Kidney (tissue), 14 donors: ENCODE data around the gene ALDOC. TPM values are rescaled to one million over a fixed set of nuclear protein-coding genes. Genes with fewer than 3 reads are reported as not detected.

Experiments used
- DNase-seq, 5 donors: peaks; one replicate each; pipeline ENCODE4 v3.0.0-alpha.2; 2013 to 2020
- FAIRE-seq: peaks from 2 replicates; lab custom pipeline; 2012; peaks lifted over from hg19 to GRCh38; lab: Jason Lieb, UNC
- H3K27ac ChIP-seq, 2 donors: one replicate each; pipeline ENCODE4 v1.7.0; 2013; ENCODE audit warnings: low read depth in 2 of 2, low read length in 2 of 2, inconsistent platforms in 1 of 2
- H3K27me3 ChIP-seq: one replicate; pipeline ENCODE4 v1.7.1; 2013; ENCODE audit warnings: low read length, inconsistent platforms; ENCODE audit not compliant: control insufficient read depth, insufficient read depth
- H3K36me3 ChIP-seq, 3 donors: one replicate each; pipeline versions ENCODE4 v1.7.0 to v1.7.1; 2013; ENCODE audit warnings: low read length in 3 of 3, control low read depth in 1 of 3, inconsistent platforms in 1 of 3; ENCODE audit not compliant: insufficient read depth in 3 of 3, control insufficient read depth in 2 of 3
- H3K4me1 ChIP-seq, 3 donors: one replicate each; pipeline versions ENCODE4 v1.7.0 to v1.7.1; 2013; ENCODE audit warnings: low read length in 3 of 3, inconsistent platforms in 1 of 3, low read depth in 1 of 3; ENCODE audit not compliant: control insufficient read depth in 2 of 3, insufficient read depth in 2 of 3
- H3K4me3 ChIP-seq, 3 donors: one replicate each; pipeline versions ENCODE4 v1.7.0 to v1.8.1; 2013; ENCODE audit warnings: low read length in 3 of 3, control low read depth in 1 of 3, inconsistent platforms in 1 of 3
- H3K9ac ChIP-seq, 3 donors: one replicate each; pipeline versions ENCODE4 v1.7.0 to v1.7.1; 2013; ENCODE audit warnings: low read length in 3 of 3, control low read depth in 1 of 3, inconsistent platforms in 1 of 3
- H3K9me3 ChIP-seq, 3 donors: one replicate each; pipeline versions ENCODE4 v1.7.0 to v1.7.1; 2013; ENCODE audit warnings: low read length in 3 of 3, control low read depth in 1 of 3, inconsistent platforms in 1 of 3; ENCODE audit not compliant: control insufficient read depth in 2 of 3, insufficient read depth in 1 of 3
- intact Hi-C: fragments of 100-400 bp; cut with DNase I; formaldehyde crosslinking; loops from one replicate; pipeline ENCODE4 v1.11.1; 2022
- polyA plus RNA-seq: library from polyadenylated mRNA; stranded (reverse); fragments of 350-450 nt; fragmentation: Illumina TruSeq; extraction: RNeasy Lipid Tissue Mini Kit (QIAGEN cat#74804); gene quantifications from one replicate; pipeline ENCODE4 v1.2.3, GENCODE V29; 2014; ENCODE audit warnings: low read depth, low replicate concordance; ENCODE audit not compliant: insufficient read depth
- total RNA-seq: library from RNA; stranded (reverse); fragmentation: NEBNext Ultra II Directional; extraction: Animal tissue kit (Norgen Biotek cat#: 25700); gene quantifications from one replicate; pipeline ENCODE4 v1.2.1, GENCODE V29; 2021
- TF ChIP-seq, protein P1 (sequence below): IDR thresholded peaks from 3 replicates; pipeline ENCODE4 v1.5.1; 2012; ENCODE audit warnings: mild to moderate bottlenecking, moderate library complexity, borderline replicate concordance; ENCODE audit not compliant: insufficient read depth; ENCODE audit errors: extremely low read depth
- donor health status: control.
- donor health status: control.
- donor health status: control.
- donor health status: control.
- donor health status: control.
- donor health status: DM: yes; HTN: yes; CAD: no.
- donor health status: Normal renal cell carcinoma (clear cell type).

ALDOC gene
- total and polyA plus RNA-seq, 2 donors from 2014 or later = 7.1 to 21.9 TPM

- Histone ChIP-seq H3K27me3 (no peaks in the 10 kb centered on the region), H3K36me3 (peaks cover 22 to 66% (median 48%) of the 10 kb centered on the region in 3 donors), H3K27ac (no peak overlapping the region), H3K4me3 (no peak overlapping the region), H3K4me1 (no peaks in the 10 kb centered on the region), H3K9me3 (no peaks in the 10 kb centered on the region), H3K9ac (no peak overlapping the region)
- FAIRE-seq (no peak), DNase-seq (no peak)
- TF ChIP-seq, protein P1, sequence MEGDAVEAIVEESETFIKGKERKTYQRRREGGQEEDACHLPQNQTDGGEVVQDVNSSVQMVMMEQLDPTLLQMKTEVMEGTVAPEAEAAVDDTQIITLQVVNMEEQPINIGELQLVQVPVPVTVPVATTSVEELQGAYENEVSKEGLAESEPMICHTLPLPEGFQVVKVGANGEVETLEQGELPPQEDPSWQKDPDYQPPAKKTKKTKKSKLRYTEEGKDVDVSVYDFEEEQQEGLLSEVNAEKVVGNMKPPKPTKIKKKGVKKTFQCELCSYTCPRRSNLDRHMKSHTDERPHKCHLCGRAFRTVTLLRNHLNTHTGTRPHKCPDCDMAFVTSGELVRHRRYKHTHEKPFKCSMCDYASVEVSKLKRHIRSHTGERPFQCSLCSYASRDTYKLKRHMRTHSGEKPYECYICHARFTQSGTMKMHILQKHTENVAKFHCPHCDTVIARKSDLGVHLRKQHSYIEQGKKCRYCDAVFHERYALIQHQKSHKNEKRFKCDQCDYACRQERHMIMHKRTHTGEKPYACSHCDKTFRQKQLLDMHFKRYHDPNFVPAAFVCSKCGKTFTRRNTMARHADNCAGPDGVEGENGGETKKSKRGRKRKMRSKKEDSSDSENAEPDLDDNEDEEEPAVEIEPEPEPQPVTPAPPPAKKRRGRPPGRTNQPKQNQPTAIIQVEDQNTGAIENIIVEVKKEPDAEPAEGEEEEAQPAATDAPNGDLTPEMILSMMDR = no peak
- intact Hi-C loops = no loop called here
These were observed 45.5 kb upstream of the ALDOC start for GRCh38 chr17:28622186-28622585.

GRCh38 chr17:28620010-28620409, 43.3 kb upstream of the ALDOC start:
- H3K4me3 ChIP-seq = no peak overlapping the region
- H3K4me1 ChIP-seq = no peaks in the 10 kb centered on the region
- H3K9ac ChIP-seq = no peak overlapping the region
- TF ChIP-seq, protein P1 = no peak
- no peak for FAIRE-seq
- intact Hi-C loops = no loop called here
- no peaks in the 10 kb centered on the region for H3K9me3 ChIP-seq
- no peak overlapping the region for H3K27ac ChIP-seq
- H3K27me3 ChIP-seq = no peaks in the 10 kb centered on the region
- H3K36me3 ChIP-seq = peaks cover 27 to 80% (median 55%) of the 10 kb centered on the region in 3 donors
- no peak for DNase-seq

DNA sequence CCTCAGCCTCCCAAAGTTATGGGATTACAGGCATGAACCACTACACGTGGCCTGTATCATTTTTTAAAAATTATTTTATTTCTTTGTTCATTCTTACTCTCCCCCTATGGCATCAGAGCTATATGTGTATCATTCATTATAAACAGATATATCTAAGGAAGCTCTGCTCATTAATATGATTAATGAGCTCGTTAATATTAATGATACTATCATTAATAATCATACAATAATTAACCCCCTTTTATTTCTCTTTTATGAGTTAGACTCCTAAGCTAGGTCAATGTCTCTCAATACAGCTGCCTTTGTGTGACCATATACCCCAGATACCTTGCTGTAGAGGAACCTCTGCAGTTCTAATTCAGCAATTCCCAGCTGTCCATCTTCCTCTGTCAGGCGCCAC, 41.8 kb upstream of the ALDOC start:
- TF ChIP-seq, protein P1 = no peak
- Histone ChIP-seq H3K27ac (no peak overlapping the region), H3K9me3 (no peaks in the 10 kb centered on the region), H3K4me3 (no peak overlapping the region), H3K36me3 (peaks cover 22 to 73% (median 53%) of the 10 kb centered on the region in 3 donors), H3K27me3 (no peaks in the 10 kb centered on the region), H3K9ac (no peak overlapping the region), H3K4me1 (no peaks in the 10 kb centered on the region)
- intact Hi-C loops = loop anchor here (10.0 kb wide), 1 partner anchor 124 kb away; no protein-coding TSS in a partner anchor
- DNase-seq = no peak
- no peak for FAIRE-seq

GRCh38 chr17:28616281-28616680, 39.6 kb upstream of the ALDOC start:
- FAIRE-seq = no peak
- TF ChIP-seq, protein P1 = no peak
- H3K27ac ChIP-seq = no peak overlapping the region

More at GRCh38 chr17:28616281-28616680, 39.6 kb upstream of the ALDOC start:
- H3K36me3 ChIP-seq = peaks cover 17 to 58% (median 45%) of the 10 kb centered on the region in 3 donors
- H3K9ac ChIP-seq = no peak overlapping the region
- no peak for DNase-seq
- no peaks in the 10 kb centered on the region for H3K4me1 ChIP-seq
- no peaks in the 10 kb centered on the region for H3K27me3 ChIP-seq
- H3K9me3 ChIP-seq = no peaks in the 10 kb centered on the region
- intact Hi-C loops = loop anchor here (10.0 kb wide), 1 partner anchor 121 kb away; no protein-coding TSS in a partner anchor
- no peak overlapping the region for H3K4me3 ChIP-seq
